IPS-15b (cell line): ENCODE data around the gene TUG1.

ENCODE experiments used
- H3K27me3 ChIP-seq: one replicate; pipeline ENCODE4 v1.6.1; 2013; ENCODE audit warnings: low read length; ENCODE audit not compliant: control insufficient read depth, insufficient read depth
- H3K36me3 ChIP-seq: one replicate; pipeline ENCODE4 v1.6.1; 2013; ENCODE audit warnings: low read length; ENCODE audit not compliant: control insufficient read depth, insufficient read depth
- H3K4me1 ChIP-seq: one replicate; pipeline ENCODE4 v1.6.1; 2013; ENCODE audit warnings: mild to moderate bottlenecking, low read length; ENCODE audit not compliant: control insufficient read depth, insufficient read depth
- H3K4me3 ChIP-seq: one replicate; pipeline ENCODE4 v1.5.1; 2013; ENCODE audit warnings: low read depth, low read length
- H3K9ac ChIP-seq: one replicate; pipeline ENCODE4 v1.6.1; 2013; ENCODE audit warnings: low read depth, mild to moderate bottlenecking, low read length
- H3K9me3 ChIP-seq: one replicate; pipeline ENCODE4 v1.6.1; 2013; ENCODE audit warnings: mild to moderate bottlenecking, low read length; ENCODE audit not compliant: control insufficient read depth, insufficient read depth

Gene TUG1

DNA sequence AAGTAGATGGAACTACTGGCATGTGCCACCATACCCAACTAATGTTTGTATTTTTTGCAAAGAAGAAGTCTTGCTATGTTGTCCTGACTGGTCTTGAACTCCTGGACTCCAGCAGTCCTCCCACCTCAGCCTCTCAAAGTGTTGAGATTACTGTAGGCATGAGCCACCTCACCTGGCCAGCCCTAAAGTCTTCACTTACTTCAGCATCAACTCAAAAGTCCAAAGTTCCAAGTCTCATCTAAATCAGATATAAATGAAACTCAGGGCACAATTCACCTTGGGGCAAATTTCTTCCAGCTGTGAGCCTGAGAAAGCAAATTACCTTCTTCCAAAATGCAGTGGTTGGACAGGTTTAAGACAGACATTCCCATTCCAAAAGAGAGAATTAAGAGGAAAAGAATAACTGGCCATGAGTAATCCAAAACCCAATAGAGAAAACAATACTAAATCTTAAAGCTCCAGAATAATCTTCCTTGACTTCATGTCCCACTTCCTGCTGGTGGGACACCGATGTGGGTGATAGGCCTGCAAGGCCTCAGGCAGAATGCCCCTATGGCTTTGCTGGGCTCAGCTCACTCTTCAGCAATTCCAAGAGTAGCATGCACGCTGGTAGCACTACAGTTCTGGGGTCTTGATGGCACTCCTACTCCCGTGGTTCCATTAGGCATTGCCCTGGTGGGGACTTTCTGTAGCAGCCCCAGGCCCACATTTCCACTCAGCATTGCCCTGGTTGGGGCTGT is 50.3 kb downstream of the TUG1 start:
- no peak overlapping the region for H3K9ac ChIP-seq
- H3K9me3 ChIP-seq = no peaks in the 10 kb centered on the region
- H3K36me3 ChIP-seq = no peaks in the 10 kb centered on the region
- peaks cover 3% of the 10 kb centered on the region for H3K4me1 ChIP-seq
- H3K27me3 ChIP-seq = no peaks in the 10 kb centered on the region
- no peak overlapping the region for H3K4me3 ChIP-seq

DNA sequence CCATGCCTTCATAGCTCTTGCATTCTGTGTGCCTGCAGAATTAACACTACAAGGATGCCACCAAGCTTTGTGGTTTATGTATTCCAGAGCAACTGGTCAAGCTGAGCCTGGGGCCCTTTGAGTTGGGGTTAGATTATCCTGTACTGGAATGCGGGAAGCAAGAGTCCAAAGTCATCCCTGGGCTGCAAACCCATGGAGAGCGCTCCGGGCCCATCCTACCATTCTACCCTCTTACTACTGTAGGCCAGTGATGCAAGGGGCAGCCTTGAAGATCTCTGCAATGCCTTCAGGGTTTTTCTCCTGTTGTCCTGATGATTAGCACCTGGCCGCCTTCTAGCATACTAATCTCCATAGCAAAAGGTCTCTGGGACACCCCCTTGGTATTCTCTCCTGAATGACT is 51.3 kb downstream of the TUG1 start:
- Histone ChIP-seq H3K4me1 (peaks cover 3% of the 10 kb centered on the region), H3K36me3 (no peaks in the 10 kb centered on the region), H3K9ac (no peak overlapping the region), H3K9me3 (no peaks in the 10 kb centered on the region), H3K4me3 (no peak overlapping the region), H3K27me3 (no peaks in the 10 kb centered on the region)

DNA sequence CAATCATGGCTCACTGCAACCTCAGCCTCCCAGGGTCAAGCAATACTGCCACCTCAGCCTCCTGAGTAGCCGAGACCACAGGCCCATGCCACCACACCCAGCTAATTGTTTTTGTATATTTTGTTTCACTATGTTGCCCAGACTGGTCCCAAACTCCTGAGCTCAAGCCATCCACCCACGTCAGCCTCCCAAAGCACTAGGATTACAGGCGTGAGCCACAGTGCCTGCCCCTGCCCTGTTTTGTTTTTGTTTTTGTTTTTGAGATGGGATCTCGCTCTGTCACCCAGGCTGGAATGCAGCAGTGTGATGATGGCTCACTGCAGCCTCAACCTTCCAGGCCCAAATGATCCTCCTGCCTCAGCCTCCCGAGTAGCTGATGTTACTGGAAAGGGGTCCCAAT is 53.5 kb downstream of the TUG1 start:
- no peaks in the 10 kb centered on the region for H3K36me3 ChIP-seq
- no peaks in the 10 kb centered on the region for H3K27me3 ChIP-seq
- H3K4me3 ChIP-seq = no peak overlapping the region
- peaks cover 3% of the 10 kb centered on the region for H3K4me1 ChIP-seq
- H3K9me3 ChIP-seq = no peaks in the 10 kb centered on the region
- H3K9ac ChIP-seq = no peak overlapping the region
